K562 (cell line): ENCODE measurements around the gene DSC1. TPM values are rescaled to one million over a fixed set of nuclear protein-coding genes. Genes with fewer than 3 reads are reported as not detected.
A peak's percentile ranks its signal among the peaks of the same experiment; 100 is the strongest.

Experiments used
- ATAC-seq: fragments of 200-7000 bp; cut with Tn5 transposase; 3 replicates; pipeline ENCODE4 v1.9.1; 2020; ENCODE audit warnings: moderate library complexity
- BruUV-seq: library from RNA; stranded (reverse); fragments of 400-500 nt; replicated peaks from 2 replicates; lab custom pipeline; 2021; lab: Mats Ljungman, UMichigan
- CTCF ChIA-PET: fragments of 300-600 bp; formaldehyde crosslinking; extraction: SDS; loops from one replicate; lab custom pipeline; 2021; ENCODE audit warnings: low intra/inter-chr PET ratio; lab: Yijun Ruan, JAX
- POLR2A ChIA-PET: fragments of 300-600, 350-650 bp; sonication (Branson Sonifier 250); formaldehyde crosslinking; extraction: SDS; loops from one replicate; lab custom pipeline; 2021; ENCODE audit warnings: antibody characterized with exemption, inconsistent platforms; lab: Yijun Ruan, JAX
- DNase-seq, 4 experiments: peaks; one replicate each; pipeline versions ENCODE4 v3.0.0 to v3.0.0-alpha.2; 2011 to 2018; ENCODE audit warnings: low spot score in 3 of 4, mixed read lengths in 3 of 4; ENCODE audit errors: extremely low read depth in 1 of 4
- FAIRE-seq: peaks from 2 replicates; lab custom pipeline; 2011; peaks lifted over from hg19 to GRCh38; lab: Jason Lieb, UNC
- H2AFZ ChIP-seq: 2 replicates; pipeline ENCODE4 v1.6.0; 2011; ENCODE audit warnings: low read depth, low read length, control low read depth, inconsistent platforms
- H3K27ac ChIP-seq: fragments of 200-600 bp; 3 replicates; pipeline ENCODE4 v1.8.0; 2011; ENCODE audit warnings: low read depth, mild to moderate bottlenecking, control low read depth, inconsistent platforms, low read length, moderate library complexity, mixed read lengths; ENCODE audit errors: extremely low read depth
- H3K27me3 ChIP-seq, 2 experiments: fragments of 300-600 bp in 1 of 2; 2 replicates in 1 of 2; 3 replicates in 1 of 2; pipeline versions ENCODE4 v1.6.0 to v1.8.0; 2011; ENCODE audit warnings: inconsistent platforms in 2 of 2, low read length in 2 of 2, mild to moderate bottlenecking in 1 of 2, mixed read lengths in 1 of 2, moderate library complexity in 1 of 2; ENCODE audit not compliant: control insufficient read depth in 2 of 2, insufficient read depth in 2 of 2
- H3K36me3 ChIP-seq: fragments of 300-600 bp; 3 replicates; pipeline ENCODE4 v1.8.0; 2011; ENCODE audit warnings: mild to moderate bottlenecking, low read length, inconsistent platforms; ENCODE audit not compliant: control insufficient read depth, insufficient read depth
- H3K4me1 ChIP-seq, 2 experiments: fragments of 200-600 bp in 1 of 2; replicated peaks in 1 of 2; 2 replicates in 1 of 2; 3 replicates in 1 of 2; pipeline versions ENCODE4 v1.5.1 to v1.8.0; 2011; ENCODE audit warnings: inconsistent platforms in 2 of 2, low read length in 2 of 2, mild to moderate bottlenecking in 1 of 2, mixed read lengths in 1 of 2, moderate library complexity in 1 of 2; ENCODE audit not compliant: control insufficient read depth in 2 of 2, insufficient read depth in 2 of 2
- H3K4me2 ChIP-seq: 2 replicates; pipeline ENCODE4 v1.6.1; 2011; ENCODE audit warnings: low read length, control low read depth, inconsistent platforms, mixed read lengths; ENCODE audit not compliant: insufficient read depth
- H3K4me3 ChIP-seq: fragments of 200-600 bp; sonication (generic), shearing (Covaris generic); 2 replicates; pipeline ENCODE4 v1.5.1; 2016; ENCODE audit warnings: control low read depth, inconsistent platforms
- H3K79me2 ChIP-seq: fragments of 200-600 bp; 3 replicates; pipeline ENCODE4 v1.8.0; 2011; ENCODE audit warnings: low read length, inconsistent platforms; ENCODE audit not compliant: control insufficient read depth, insufficient read depth
- H3K9ac ChIP-seq, 2 experiments: 2 replicates each; pipeline versions ENCODE4 v1.6.0 to v1.6.1; 2011; ENCODE audit warnings: low read depth in 2 of 2, low read length in 2 of 2, control low read depth in 1 of 2, inconsistent platforms in 1 of 2, mild to moderate bottlenecking in 1 of 2, mixed read lengths in 1 of 2; ENCODE audit not compliant: insufficient read depth in 1 of 2
- H3K9me1 ChIP-seq: one replicate; pipeline ENCODE4 v1.6.0; 2011; ENCODE audit warnings: inconsistent platforms, mild to moderate bottlenecking, low read length, moderate library complexity; ENCODE audit not compliant: control insufficient read depth, insufficient read depth
- H3K9me3 ChIP-seq: replicated peaks from 2 replicates; pipeline ENCODE4 v1.5.1; 2011; ENCODE audit warnings: low read depth, low read length, inconsistent platforms; ENCODE audit not compliant: control insufficient read depth, insufficient read depth
- H4K20me1 ChIP-seq: replicated peaks from 2 replicates; pipeline ENCODE4 v1.6.1; 2011; ENCODE audit warnings: low read length, inconsistent platforms, mixed read lengths; ENCODE audit not compliant: control insufficient read depth, insufficient read depth
- ADNP ChIP-seq: fragments of 200-800 bp; sonication (Bioruptor generic); IDR thresholded peaks from 2 replicates; pipeline ENCODE4 v1.6.1; 2016; ENCODE audit warnings: missing genetic modification characterization, missing compliant biosample characterization
- CBFA2T2 ChIP-seq: fragments of 450-650 bp; conservative IDR thresholded peaks from 2 replicates; pipeline ENCODE4 v1.6.1; 2017; ENCODE audit warnings: mild to moderate bottlenecking
- CREB5 ChIP-seq: fragments of 250-450 bp; sonication (Bioruptor Pico); IDR thresholded peaks from 2 replicates; pipeline ENCODE4 v1.5.0; 2020; ENCODE audit warnings: mild to moderate bottlenecking
- ESRRB ChIP-seq: fragments of 250-450 bp; sonication (Bioruptor Pico); IDR thresholded peaks from 2 replicates; pipeline ENCODE4 v1.5.0; 2020; ENCODE audit warnings: mild to moderate bottlenecking, moderate library complexity, borderline replicate concordance
- ETV1 ChIP-seq: fragments of 450-650 bp; conservative IDR thresholded peaks from 2 replicates; pipeline ENCODE4 v1.6.1; 2016; ENCODE audit warnings: missing genetic modification characterization, control low read depth, low read depth, missing compliant biosample characterization
- MED1 ChIP-seq: sonication (generic); formaldehyde crosslinking; IDR thresholded peaks from 2 replicates; pipeline ENCODE4 v1.8.1; 2023; ENCODE audit warnings: missing genetic modification reagents, borderline replicate concordance
- PRPF4 ChIP-seq: fragments of 200-400 bp; formaldehyde crosslinking; IDR thresholded peaks from one replicate; pipeline ENCODE4 v1.6.1; 2017; ENCODE audit warnings: low read length, low read depth, mild to moderate bottlenecking; ENCODE audit not compliant: insufficient read depth, poor library complexity, severe bottlenecking
- RBM39 ChIP-seq: fragments of 200-400 bp; formaldehyde crosslinking; optimal IDR thresholded peaks from 2 replicates; pipeline ENCODE3; 2018; ENCODE audit warnings: low read depth, low read length
- RFX7 ChIP-seq: fragments of 250-450 bp; sonication (Bioruptor Pico); IDR thresholded peaks from 2 replicates; pipeline ENCODE4 v1.5.1; 2021; ENCODE audit warnings: mild to moderate bottlenecking
- SMARCC2 ChIP-seq: fragments of 450-650 bp; IDR thresholded peaks from 2 replicates; pipeline ENCODE4 v1.6.1; 2017; ENCODE audit warnings: antibody characterized with exemption, moderate library complexity, mild to moderate bottlenecking, low read depth
- SNAPC5 ChIP-seq: fragments of 250-450 bp; sonication (Bioruptor Pico); IDR thresholded peaks from 2 replicates; pipeline ENCODE4 v1.8.0; 2021; ENCODE audit warnings: moderate library complexity, mild to moderate bottlenecking, inconsistent platforms
- SOX6 ChIP-seq: fragments of 450-650 bp; IDR thresholded peaks from 2 replicates; pipeline ENCODE4 v1.6.1; 2014; ENCODE audit warnings: mild to moderate bottlenecking
- STAT5B ChIP-seq: fragments of 250-450 bp; sonication (Bioruptor Pico); IDR thresholded peaks from 2 replicates; pipeline ENCODE4 v1.8.0; 2021; ENCODE audit warnings: mild to moderate bottlenecking, inconsistent platforms
- YY1 ChIP-seq, 3 experiments: IDR thresholded peaks; 2 replicates each; pipeline ENCODE4 v1.6.1; 2011; ENCODE audit warnings: low read length in 2 of 3, mild to moderate bottlenecking in 2 of 3, moderate library complexity in 2 of 3, borderline replicate concordance in 1 of 3, control low read depth in 1 of 3, low read depth in 1 of 3; ENCODE audit not compliant: insufficient read depth in 3 of 3, insufficient replicate concordance in 2 of 3, control insufficient read depth in 1 of 3, insufficient read length in 1 of 3; ENCODE audit errors: extremely low read depth in 1 of 3
- ZNF316 ChIP-seq: fragments of 450-650 bp; IDR thresholded peaks from 2 replicates; pipeline ENCODE4 v1.6.1; 2016
- ZNF76 ChIP-seq: fragments of 250-450 bp; sonication (Bioruptor Pico); IDR thresholded peaks from 2 replicates; pipeline ENCODE4 v1.4.0; 2020; ENCODE audit warnings: mild to moderate bottlenecking, moderate library complexity, borderline replicate concordance
- ZNF830 ChIP-seq: fragments of 250-450 bp; sonication (Bioruptor Pico); IDR thresholded peaks from 2 replicates; pipeline ENCODE4 v1.5.0; 2021; ENCODE audit warnings: mild to moderate bottlenecking
- WGBS: fragments of 100-300 bp; shearing (Covaris generic); methylation state at CpG from one replicate; pipeline ENCODE4 v1.1.6; 2016; ENCODE audit warnings: low coverage, mixed read lengths; ENCODE audit not compliant: insufficient coverage; ENCODE audit errors: missing lambda C conversion rate; 5-methylcytosine and 5-hydroxymethylcytosine counted together
- in situ Hi-C: fragments of 300-500 bp; cut with MboI; formaldehyde crosslinking; loops from 4 replicates; pipeline ENCODE4 v1.15.0; 2018; ENCODE audit warnings: inconsistent platforms, mixed read lengths
- intact Hi-C: fragments of 100-400 bp; cut with micrococcal nuclease; formaldehyde crosslinking; loops from 2 replicates; pipeline ENCODE4 v1.14.2; 2022
- polyA plus RNA-seq, 8 experiments: library from polyadenylated mRNA; depleted of rRNA in 4 of 8; stranded (reverse) in 5 of 8; unstranded in 3 of 8; fragments of >200 nt; fragmentation: Nextera tagmentation in 2 of 8; fragmentation: Illumina TruSeq in 1 of 8; extraction: Ambion mirVana in 2 of 8; extraction: Trizol in 1 of 8; gene quantifications; 2 replicates each; pipeline versions ENCODE4 v1.2.1 to v1.2.3, GENCODE V29; 2011 to 2014; ENCODE audit warnings: inconsistent platforms in 1 of 8, missing spikeins in 1 of 8
- total RNA-seq, 7 experiments: library from RNA; depleted of rRNA in 6 of 7; stranded (reverse); fragments of >200 nt in 6 of 7; fragmentation: Illumina TruSeq in 2 of 7; extraction: Trizol in 2 of 7; gene quantifications; 2 replicates each; pipeline versions ENCODE4 v1.2.1 to v1.2.3, GENCODE V29; 2011 to 2021; ENCODE audit warnings: low replicate concordance in 1 of 7

The DSC1 gene
- total and polyA plus RNA-seq, 9 of the 15 experiments (the other 6 are each of a cell fraction or from before 2014, with no cell fraction given), result 0.04 to 0.07 (median 0.05) TPM; not detected in 4

GRCh38 chr18:31104444-31104843 lies 58.2 kb downstream of the DSC1 start:
- in situ Hi-C loops, result no loop called here

GRCh38 chr18:31103423-31103822 lies 59.2 kb downstream of the DSC1 start:
- in situ Hi-C loops (no loop called here), intact Hi-C loops (loop anchor here (5.0 to 10.0 kb wide), 2 partner anchors 94 to 991 kb away; partner anchors contain the start of gene RNF138)
- CTCF ChIA-PET, result no interaction called here
- POLR2A ChIA-PET, result interaction anchor here (1.9 kb wide), 1 partner anchor 9 kb away, joined by 5 read pairs; no protein-coding TSS in a partner anchor
- FAIRE-seq (no peak), ATAC-seq (no peak), DNase-seq (no peak)
- Histone ChIP-seq H3K9me1 (no peaks in the 10 kb centered on the region), H3K36me3 (no peaks in the 10 kb centered on the region), H3K4me1 (peaks cover 14 to 28% of the 10 kb centered on the region in 2 experiments), H3K9me3 (no peaks in the 10 kb centered on the region), H3K4me2 (no peak overlapping the region), H3K4me3 (no peak overlapping the region), H3K27me3 (no peaks in the 10 kb centered on the region), H3K79me2 (peaks cover 29% of the 10 kb centered on the region), H3K9ac (no peak overlapping the region), H2AFZ (no peak overlapping the region), H4K20me1 (no peaks in the 10 kb centered on the region), H3K27ac (no peak overlapping the region)
- BruUV-seq, result no TSS peak
- WGBS, result 43% methylated on average over 3 of the region's 3 CpGs
- TF ChIP-seq ZNF76 (CRISPR knock-in tag), result no peak
- no peak for TF ChIP-seq RFX7
- TF ChIP-seq ZNF830 (CRISPR knock-in tag), result no peak
- TF ChIP-seq PRPF4, result no peak
- TF ChIP-seq ZNF316, result peak; percentile 44; the same call in 1 of the 2 replicates
- TF ChIP-seq ADNP (tag), result no peak
- no peak for TF ChIP-seq CREB5
- TF ChIP-seq STAT5B, result no peak
- no peak for TF ChIP-seq SNAPC5 (CRISPR knock-in tag)
- TF ChIP-seq CBFA2T2, result no peak
- no peak for TF ChIP-seq SOX6
- TF ChIP-seq ETV1, result no peak

More at GRCh38 chr18:31104444-31104843, 58.2 kb downstream of the DSC1 start:
- peaks cover 21% of the 10 kb centered on the region for H3K79me2 ChIP-seq
- H3K36me3 ChIP-seq, result no peaks in the 10 kb centered on the region
- ATAC-seq (no peak), DNase-seq (no peak), FAIRE-seq (no peak)
- no peak overlapping the region for H3K27ac ChIP-seq
- POLR2A ChIA-PET, result interaction anchor here (1.9 kb wide), 1 partner anchor 8 kb away, joined by 5 read pairs; no protein-coding TSS in a partner anchor
- H2AFZ ChIP-seq, result peak overlapping the region; percentile 34; the same call in 1 of the 2 replicates
- no peaks in the 10 kb centered on the region for H3K9me1 ChIP-seq
- WGBS, result 43% methylated on average over 3 of the region's 3 CpGs
- H3K4me1 ChIP-seq, result peaks cover 14 to 20% of the 10 kb centered on the region in 2 experiments
- no peaks in the 10 kb centered on the region for H3K27me3 ChIP-seq
- BruUV-seq, result no TSS peak
- H3K9ac ChIP-seq, result no peak overlapping the region
- no peaks in the 10 kb centered on the region for H4K20me1 ChIP-seq
- intact Hi-C loops, result loop anchor here (5.0 to 10.0 kb wide), 2 partner anchors 93 to 990 kb away; partner anchors contain the start of gene RNF138
- TF ChIP-seq MED1 (no peak), ESRRB (CRISPR knock-in tag) (no peak), RBM39 (no peak), YY1 (IDR thresholded peaks at IDR 0.05; ENCODE audit: borderline replicate concordance in 1 of 3, control insufficient read depth in 1 of 3, extremely low read depth in 1 of 3, insufficient read depth in 3 of 3, insufficient read length in 1 of 3, insufficient replicate concordance in 2 of 3, low read depth in 1 of 3, low read length in 2 of 3) (no peak), SMARCC2 (no peak)
- no peak overlapping the region for H3K4me2 ChIP-seq
- CTCF ChIA-PET, result no interaction called here
- H3K4me3 ChIP-seq, result no peak overlapping the region
- no peaks in the 10 kb centered on the region for H3K9me3 ChIP-seq
